ENCODE measurements around the gene AGK. TPM values are rescaled to one million over a fixed set of nuclear protein-coding genes. Genes with fewer than 3 reads are reported as not detected.

AGK gene
- total and polyA plus RNA-seq, 4 donors: 7.2 to 13.6 (median 8.9) TPM

DNA sequence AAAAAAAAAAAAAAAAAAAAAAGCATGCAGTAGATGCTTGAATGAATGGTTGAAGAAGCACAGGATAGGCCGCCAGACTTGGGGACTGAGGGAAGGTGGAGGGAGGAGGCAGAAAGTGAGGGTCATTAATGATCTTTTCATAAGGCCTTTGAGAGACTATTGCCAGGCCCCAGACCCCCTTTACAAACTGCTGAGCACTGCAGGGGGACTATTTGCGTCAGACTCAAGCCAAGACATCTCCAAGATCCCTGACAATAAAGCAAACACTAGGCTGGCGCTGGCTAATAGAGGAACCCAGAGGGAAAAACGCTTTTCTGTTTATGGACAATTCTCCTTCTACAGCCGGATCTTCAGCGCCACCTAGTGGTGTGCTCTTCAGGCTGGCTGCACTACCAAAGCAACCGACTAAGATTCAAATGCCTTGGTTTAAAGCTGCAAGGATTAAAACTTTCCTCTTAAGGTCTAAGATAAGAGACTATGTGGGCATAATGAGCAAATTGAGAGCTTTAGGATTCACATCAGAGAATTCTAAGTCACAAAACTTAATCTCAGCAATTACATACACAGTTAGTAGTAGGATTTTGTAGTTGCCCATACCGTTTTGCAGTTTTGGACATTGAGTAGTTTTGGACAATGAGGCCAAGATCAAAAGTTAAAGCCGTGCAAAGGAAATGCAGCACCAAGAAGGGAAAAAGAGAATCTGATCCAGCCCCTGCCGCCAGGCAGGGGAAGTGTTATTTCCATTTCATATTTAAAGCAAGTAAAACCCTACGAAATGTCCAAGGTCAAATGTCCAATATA is 17.9 kb upstream of the AGK start:
- Histone ChIP-seq H3K4me3 (ENCODE audit: low read depth in 1 of 3, low read length in 3 of 3) (no peak overlapping the region), H3K4me1 (ENCODE audit: control insufficient read depth in 4 of 4, insufficient read depth in 4 of 4, low read length in 3 of 4) (no peaks in the 10 kb centered on the region), H3K9me3 (ENCODE audit: control insufficient read depth in 4 of 4, low read length in 3 of 4) (no peaks in the 10 kb centered on the region), H3K27me3 (ENCODE audit: control insufficient read depth in 4 of 4, insufficient read depth in 4 of 4, low read length in 3 of 4) (no peaks in the 10 kb centered on the region), H3K9ac (ENCODE audit: low read depth in 1 of 2, low read length in 2 of 2) (no peak overlapping the region), H3K36me3 (ENCODE audit: control insufficient read depth in 4 of 4, insufficient read depth in 3 of 4, low read depth in 1 of 4, low read length in 3 of 4) (no peaks in the 10 kb centered on the region), H3K27ac (ENCODE audit: low read depth in 1 of 2, low read length in 2 of 2) (no peak overlapping the region)
- 18% methylated on average over 11 of the region's 11 CpGs for WGBS
- peak; percentile 66 for DNase-seq (ENCODE audit: low spot score)
- TF ChIP-seq, protein P1, sequence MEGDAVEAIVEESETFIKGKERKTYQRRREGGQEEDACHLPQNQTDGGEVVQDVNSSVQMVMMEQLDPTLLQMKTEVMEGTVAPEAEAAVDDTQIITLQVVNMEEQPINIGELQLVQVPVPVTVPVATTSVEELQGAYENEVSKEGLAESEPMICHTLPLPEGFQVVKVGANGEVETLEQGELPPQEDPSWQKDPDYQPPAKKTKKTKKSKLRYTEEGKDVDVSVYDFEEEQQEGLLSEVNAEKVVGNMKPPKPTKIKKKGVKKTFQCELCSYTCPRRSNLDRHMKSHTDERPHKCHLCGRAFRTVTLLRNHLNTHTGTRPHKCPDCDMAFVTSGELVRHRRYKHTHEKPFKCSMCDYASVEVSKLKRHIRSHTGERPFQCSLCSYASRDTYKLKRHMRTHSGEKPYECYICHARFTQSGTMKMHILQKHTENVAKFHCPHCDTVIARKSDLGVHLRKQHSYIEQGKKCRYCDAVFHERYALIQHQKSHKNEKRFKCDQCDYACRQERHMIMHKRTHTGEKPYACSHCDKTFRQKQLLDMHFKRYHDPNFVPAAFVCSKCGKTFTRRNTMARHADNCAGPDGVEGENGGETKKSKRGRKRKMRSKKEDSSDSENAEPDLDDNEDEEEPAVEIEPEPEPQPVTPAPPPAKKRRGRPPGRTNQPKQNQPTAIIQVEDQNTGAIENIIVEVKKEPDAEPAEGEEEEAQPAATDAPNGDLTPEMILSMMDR (IDR thresholded peaks at IDR 0.05; ENCODE audit: low read depth, low read length, missing input control): peak; percentile 87
- TF ChIP-seq RAD21 (IDR thresholded peaks at IDR 0.05): peak; percentile 93 to 96
- TF ChIP-seq TAF1 (conservative IDR thresholded peaks at IDR 0.05): no peak
- TF ChIP-seq YY1 (IDR thresholded peaks at IDR 0.05): no peak

DNA sequence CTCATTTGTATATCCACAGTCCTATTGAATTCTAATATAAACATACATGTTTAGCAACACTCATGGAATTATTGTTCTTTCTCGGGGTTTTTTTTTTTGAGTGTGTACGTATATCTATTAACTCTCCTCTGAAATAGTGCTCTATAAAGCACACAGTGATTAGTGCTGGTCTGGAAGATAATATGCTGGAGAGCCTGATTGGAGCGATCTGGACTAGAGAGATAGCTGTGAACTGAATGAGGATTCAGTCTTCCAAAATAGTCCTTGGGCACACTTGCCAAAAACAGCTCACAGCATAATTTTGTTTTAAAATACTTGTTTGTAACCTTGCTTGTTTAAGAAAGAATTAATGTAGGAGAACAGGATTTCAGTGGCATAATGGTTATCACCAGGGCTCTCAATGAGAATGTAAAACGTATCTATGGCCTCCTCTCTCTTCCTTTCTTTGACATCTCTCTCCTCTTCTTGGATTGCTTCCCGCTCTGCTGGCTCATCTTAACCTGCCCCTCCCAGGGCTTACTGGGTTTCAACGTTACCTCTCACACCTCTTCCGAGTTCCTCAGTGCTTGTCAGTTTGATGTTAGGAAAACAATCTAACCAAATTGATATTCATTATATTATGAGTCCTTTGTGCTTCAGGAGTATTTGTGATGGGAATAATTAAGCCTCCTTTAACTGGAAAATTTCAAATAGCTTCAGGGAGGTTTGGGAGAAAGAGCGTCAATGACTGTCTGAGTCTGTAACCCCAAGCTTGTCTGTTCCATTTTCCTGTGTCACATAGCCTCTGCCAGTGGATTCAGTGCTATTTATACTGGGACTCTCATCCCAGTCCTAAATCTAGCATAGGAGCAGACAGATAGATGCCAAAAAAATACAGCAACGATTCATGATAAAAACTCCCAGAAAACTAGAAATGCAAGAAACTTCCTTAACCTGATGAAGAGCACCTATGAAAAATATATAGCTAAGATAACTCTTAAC is 16.2 kb upstream of the AGK start:
- Histone ChIP-seq H3K4me3 (ENCODE audit: low read depth in 1 of 3, low read length in 3 of 3) (no peak overlapping the region), H3K27ac (ENCODE audit: low read depth in 1 of 2, low read length in 2 of 2) (no peak overlapping the region), H3K9me3 (ENCODE audit: control insufficient read depth in 4 of 4, low read length in 3 of 4) (no peaks in the 10 kb centered on the region), H3K36me3 (ENCODE audit: control insufficient read depth in 4 of 4, insufficient read depth in 3 of 4, low read depth in 1 of 4, low read length in 3 of 4) (no peaks in the 10 kb centered on the region), H3K4me1 (ENCODE audit: control insufficient read depth in 4 of 4, insufficient read depth in 4 of 4, low read length in 3 of 4) (no peaks in the 10 kb centered on the region), H3K9ac (ENCODE audit: low read depth in 1 of 2, low read length in 2 of 2) (no peak overlapping the region), H3K27me3 (ENCODE audit: control insufficient read depth in 4 of 4, insufficient read depth in 4 of 4, low read length in 3 of 4) (peaks cover 0 to 7% (median 0%) of the 10 kb centered on the region in 4 donors)
- TF ChIP-seq GABPA (IDR thresholded peaks at IDR 0.05 in 1 of 2, conservative IDR thresholded peaks at IDR 0.05 in 1 of 2) (no peak), HNF4G (IDR thresholded peaks at IDR 0.05) (no peak), JUND (IDR thresholded peaks at IDR 0.05) (no peak), TAF1 (conservative IDR thresholded peaks at IDR 0.05) (no peak), EGR1 (IDR thresholded peaks at IDR 0.05; ENCODE audit: low read depth in 2 of 2) (no peak), FOXA2 (IDR thresholded peaks at IDR 0.05) (no peak), HNF4A (conservative IDR thresholded peaks at IDR 0.05) (no peak), SP1 (IDR thresholded peaks at IDR 0.05) (no peak), YY1 (IDR thresholded peaks at IDR 0.05) (no peak), NR2F2 (IDR thresholded peaks at IDR 0.05) (no peak), RXRA (IDR thresholded peaks at IDR 0.05) (no peak), RAD21 (IDR thresholded peaks at IDR 0.05) (no peak), FOXA1 (IDR thresholded peaks at IDR 0.05) (no peak)
- TF ChIP-seq, protein P2, sequence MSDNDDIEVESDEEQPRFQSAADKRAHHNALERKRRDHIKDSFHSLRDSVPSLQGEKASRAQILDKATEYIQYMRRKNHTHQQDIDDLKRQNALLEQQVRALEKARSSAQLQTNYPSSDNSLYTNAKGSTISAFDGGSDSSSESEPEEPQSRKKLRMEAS (IDR thresholded peaks at IDR 0.05): no peak
- TF ChIP-seq, protein P3, sequence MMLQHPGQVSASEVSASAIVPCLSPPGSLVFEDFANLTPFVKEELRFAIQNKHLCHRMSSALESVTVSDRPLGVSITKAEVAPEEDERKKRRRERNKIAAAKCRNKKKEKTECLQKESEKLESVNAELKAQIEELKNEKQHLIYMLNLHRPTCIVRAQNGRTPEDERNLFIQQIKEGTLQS (IDR thresholded peaks at IDR 0.05): no peak
- TF ChIP-seq, protein P4, sequence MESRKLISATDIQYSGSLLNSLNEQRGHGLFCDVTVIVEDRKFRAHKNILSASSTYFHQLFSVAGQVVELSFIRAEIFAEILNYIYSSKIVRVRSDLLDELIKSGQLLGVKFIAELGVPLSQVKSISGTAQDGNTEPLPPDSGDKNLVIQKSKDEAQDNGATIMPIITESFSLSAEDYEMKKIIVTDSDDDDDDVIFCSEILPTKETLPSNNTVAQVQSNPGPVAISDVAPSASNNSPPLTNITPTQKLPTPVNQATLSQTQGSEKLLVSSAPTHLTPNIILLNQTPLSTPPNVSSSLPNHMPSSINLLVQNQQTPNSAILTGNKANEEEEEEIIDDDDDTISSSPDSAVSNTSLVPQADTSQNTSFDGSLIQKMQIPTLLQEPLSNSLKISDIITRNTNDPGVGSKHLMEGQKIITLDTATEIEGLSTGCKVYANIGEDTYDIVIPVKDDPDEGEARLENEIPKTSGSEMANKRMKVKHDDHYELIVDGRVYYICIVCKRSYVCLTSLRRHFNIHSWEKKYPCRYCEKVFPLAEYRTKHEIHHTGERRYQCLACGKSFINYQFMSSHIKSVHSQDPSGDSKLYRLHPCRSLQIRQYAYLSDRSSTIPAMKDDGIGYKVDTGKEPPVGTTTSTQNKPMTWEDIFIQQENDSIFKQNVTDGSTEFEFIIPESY (IDR thresholded peaks at IDR 0.05): no peak
- TF ChIP-seq, protein P5, sequence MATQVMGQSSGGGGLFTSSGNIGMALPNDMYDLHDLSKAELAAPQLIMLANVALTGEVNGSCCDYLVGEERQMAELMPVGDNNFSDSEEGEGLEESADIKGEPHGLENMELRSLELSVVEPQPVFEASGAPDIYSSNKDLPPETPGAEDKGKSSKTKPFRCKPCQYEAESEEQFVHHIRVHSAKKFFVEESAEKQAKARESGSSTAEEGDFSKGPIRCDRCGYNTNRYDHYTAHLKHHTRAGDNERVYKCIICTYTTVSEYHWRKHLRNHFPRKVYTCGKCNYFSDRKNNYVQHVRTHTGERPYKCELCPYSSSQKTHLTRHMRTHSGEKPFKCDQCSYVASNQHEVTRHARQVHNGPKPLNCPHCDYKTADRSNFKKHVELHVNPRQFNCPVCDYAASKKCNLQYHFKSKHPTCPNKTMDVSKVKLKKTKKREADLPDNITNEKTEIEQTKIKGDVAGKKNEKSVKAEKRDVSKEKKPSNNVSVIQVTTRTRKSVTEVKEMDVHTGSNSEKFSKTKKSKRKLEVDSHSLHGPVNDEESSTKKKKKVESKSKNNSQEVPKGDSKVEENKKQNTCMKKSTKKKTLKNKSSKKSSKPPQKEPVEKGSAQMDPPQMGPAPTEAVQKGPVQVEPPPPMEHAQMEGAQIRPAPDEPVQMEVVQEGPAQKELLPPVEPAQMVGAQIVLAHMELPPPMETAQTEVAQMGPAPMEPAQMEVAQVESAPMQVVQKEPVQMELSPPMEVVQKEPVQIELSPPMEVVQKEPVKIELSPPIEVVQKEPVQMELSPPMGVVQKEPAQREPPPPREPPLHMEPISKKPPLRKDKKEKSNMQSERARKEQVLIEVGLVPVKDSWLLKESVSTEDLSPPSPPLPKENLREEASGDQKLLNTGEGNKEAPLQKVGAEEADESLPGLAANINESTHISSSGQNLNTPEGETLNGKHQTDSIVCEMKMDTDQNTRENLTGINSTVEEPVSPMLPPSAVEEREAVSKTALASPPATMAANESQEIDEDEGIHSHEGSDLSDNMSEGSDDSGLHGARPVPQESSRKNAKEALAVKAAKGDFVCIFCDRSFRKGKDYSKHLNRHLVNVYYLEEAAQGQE (IDR thresholded peaks at IDR 0.05): no peak
- TF ChIP-seq, protein P1 (IDR thresholded peaks at IDR 0.05; ENCODE audit: low read depth, low read length, missing input control): no peak
- no peak for DNase-seq (ENCODE audit: low spot score)
- 72% methylated on average over 9 of the region's 9 CpGs for WGBS
